Measurements from ENCODE around the gene TAS2R10. TPM values are rescaled to one million over a fixed set of nuclear protein-coding genes. Genes with fewer than 3 reads are reported as not detected.

Gene TAS2R10
- total RNA-seq, 4 donors from 2014 or later, result 1.1 to 2.4 (median 2.3) TPM; not detected in 1

GRCh38 chr12:10779103-10779502, 47.1 kb downstream of the TAS2R10 start:
- TF ChIP-seq CTCF (IDR thresholded peaks at IDR 0.05; ENCODE audit: low read depth), result no peak

Small RNA genes lying within 50 kb of the gene (small RNA-seq; reads per million reads assigned to genes)
- not detected for gene PRR4

Other genes starting within 250 kb of the TAS2R10 start
- gene MAGOHB, start 212.7 kb downstream of the TAS2R10 start, total RNA-seq, result 10 to 100 TPM; 11.7 to 24.7 (median 14.4) TPM
- gene STYK1, start 152.3 kb downstream of the TAS2R10 start, total RNA-seq, result under 1 TPM in 2 of 4 donors, not detected in 2; 0.22 to 0.34 TPM
- 100 to 1,000 TPM; 230 to 374 (median 244) TPM for gene YBX3, start 103.0 kb downstream of the TAS2R10 start, total RNA-seq
- gene TAS2R7, start 23.7 kb downstream of the TAS2R10 start, total RNA-seq, result not detected
- not detected for gene TAS2R8, start 19.1 kb downstream of the TAS2R10 start, total RNA-seq
- gene TAS2R9, start 16.2 kb downstream of the TAS2R10 start, total RNA-seq, result not detected
- 1 to 10 TPM in 3 of 4 donors, not detected in 1; 2.4 to 6.5 (median 3.8) TPM for gene PRR4, start 23.1 kb upstream of the TAS2R10 start, total RNA-seq
- 10 to 100 TPM; 17.5 to 39.8 (median 34.3) TPM for gene PRH1, start 57.9 kb upstream of the TAS2R10 start, total RNA-seq
- 1 to 10 TPM; 1.8 to 5.5 (median 3.9) TPM for gene TAS2R13, start 83.2 kb upstream of the TAS2R10 start, total RNA-seq
- gene PRH2, start 102.9 kb upstream of the TAS2R10 start, total RNA-seq, result not detected
- 1 to 10 TPM; 4.1 to 5.8 (median 4.1) TPM for gene TAS2R14, start 112.9 kb upstream of the TAS2R10 start, total RNA-seq
- 1 to 10 TPM; 3.4 to 4.6 (median 3.9) TPM for gene TAS2R50, start 160.6 kb upstream of the TAS2R10 start, total RNA-seq
- gene TAS2R20, start 171.9 kb upstream of the TAS2R10 start, total RNA-seq, result 1 to 10 TPM; 3.0 to 6.2 (median 5.0) TPM
- gene TAS2R19, start 196.3 kb upstream of the TAS2R10 start, total RNA-seq, result 1 to 10 TPM; 5.7 to 8.8 (median 6.2) TPM
- 1 to 10 TPM; 3.4 to 7.6 (median 6.0) TPM for gene TAS2R31, start 205.0 kb upstream of the TAS2R10 start, total RNA-seq
- 1 to 10 TPM; 1.9 to 4.5 (median 2.4) TPM for gene TAS2R46, start 235.9 kb upstream of the TAS2R10 start, total RNA-seq

All from subcutaneous adipose tissue (tissue), 4 donors.